K562 (cell line): ENCODE data around the gene HNRNPH1. TPM values are rescaled to one million over a fixed set of nuclear protein-coding genes. Genes with fewer than 3 reads are reported as not detected.

Experiments
- ARID1B ChIP-seq: fragments of 450-650 bp; IDR thresholded peaks from 2 replicates; pipeline ENCODE4 v1.6.1; 2016; ENCODE audit warnings: antibody characterized with exemption, mild to moderate bottlenecking, inconsistent platforms
- BDP1 ChIP-seq: IDR thresholded peaks from 3 replicates; pipeline ENCODE4 v1.6.1; 2011; ENCODE audit not compliant: insufficient read length, insufficient read depth
- BRCA1 ChIP-seq, 2 experiments: fragments of 450-650 bp in 1 of 2; sonication (generic) in 1 of 2; formaldehyde crosslinking in 1 of 2; IDR thresholded peaks; 2 replicates each; pipeline versions ENCODE4 v1.5.0 to v1.6.1; 2017 to 2020; ENCODE audit warnings: mild to moderate bottlenecking in 1 of 2, missing genetic modification reagents in 1 of 2
- HDAC3 ChIP-seq: fragments of 450-650 bp; IDR thresholded peaks from 2 replicates; pipeline ENCODE4 v1.6.1; 2018; ENCODE audit warnings: borderline replicate concordance, mild to moderate bottlenecking, moderate library complexity; ENCODE audit not compliant: partially characterized antibody
- KAT2B ChIP-seq: IDR thresholded peaks from one replicate; pipeline ENCODE4 v1.6.1; 2012; ENCODE audit warnings: low read depth, mild to moderate bottlenecking, control low read depth, inconsistent platforms, low read length, moderate library complexity
- MBD1 ChIP-seq: fragments of 250-450 bp; sonication (Bioruptor Pico); IDR thresholded peaks from 2 replicates; pipeline ENCODE4 v1.8.0; 2022; ENCODE audit warnings: inconsistent platforms
- SMAD4 ChIP-seq: fragments of 250-450 bp; sonication (Bioruptor Pico); conservative IDR thresholded peaks from 2 replicates; pipeline ENCODE4 v1.8.0; 2021; ENCODE audit warnings: inconsistent platforms, mild to moderate bottlenecking, moderate library complexity
- SP2 ChIP-seq: IDR thresholded peaks from 2 replicates; pipeline ENCODE4 v1.6.1; 2011; ENCODE audit warnings: mild to moderate bottlenecking, low read depth, low read length, moderate library complexity; ENCODE audit not compliant: poor library complexity, severe bottlenecking; ENCODE audit errors: extremely low read depth
- STAT6 ChIP-seq: sonication (generic); formaldehyde crosslinking; IDR thresholded peaks from 2 replicates; pipeline ENCODE4 v1.8.1; 2023; ENCODE audit warnings: mild to moderate bottlenecking, missing genetic modification reagents
- U2AF1 ChIP-seq: fragments of 200-400 bp; formaldehyde crosslinking; optimal IDR thresholded peaks from 2 replicates; pipeline ENCODE3; 2017; ENCODE audit warnings: mild to moderate bottlenecking, low read depth, low read length, moderate library complexity
- ZBTB40 ChIP-seq, 2 experiments: fragments of 450-650 bp in 1 of 2; sonication (generic) in 1 of 2; formaldehyde crosslinking in 1 of 2; IDR thresholded peaks; 2 replicates each; pipeline versions ENCODE4 v1.7.1 to v1.9.0; 2016 to 2022; ENCODE audit warnings: inconsistent platforms in 1 of 2, mild to moderate bottlenecking in 1 of 2, missing genetic modification reagents in 1 of 2
- ZNF217 ChIP-seq: sonication (generic); formaldehyde crosslinking; IDR thresholded peaks from 2 replicates; pipeline ENCODE4 v1.8.0; 2022; ENCODE audit warnings: mild to moderate bottlenecking, missing genetic modification reagents
- polyA plus RNA-seq, 8 experiments: library from polyadenylated mRNA; depleted of rRNA in 4 of 8; stranded (reverse) in 5 of 8; unstranded in 3 of 8; fragments of >200 nt; fragmentation: Nextera tagmentation in 2 of 8; fragmentation: Illumina TruSeq in 1 of 8; extraction: Ambion mirVana in 2 of 8; extraction: Trizol in 1 of 8; gene quantifications; 2 replicates each; pipeline versions ENCODE4 v1.2.1 to v1.2.3, GENCODE V29; 2011 to 2014; ENCODE audit warnings: inconsistent platforms in 1 of 8, missing spikeins in 1 of 8
- total RNA-seq, 7 experiments: library from RNA; depleted of rRNA in 6 of 7; stranded (reverse); fragments of >200 nt in 6 of 7; fragmentation: Illumina TruSeq in 2 of 7; extraction: Trizol in 2 of 7; gene quantifications; 2 replicates each; pipeline versions ENCODE4 v1.2.1 to v1.2.3, GENCODE V29; 2011 to 2021; ENCODE audit warnings: low replicate concordance in 1 of 7

HNRNPH1 gene
- total and polyA plus RNA-seq, 9 of the 15 experiments (the other 6 are each of a cell fraction or from before 2014, with no cell fraction given), result 103 to 656 (median 561) TPM

GRCh38 chr5:179623906-179624741 is 653 bp upstream of the HNRNPH1 start (continued):
- TF ChIP-seq ZBTB40 (IDR thresholded peaks at IDR 0.05) (0 out of 2 replicates have a peak, but pooled peaks have one; percentile 36), ZBTB40 (CRISPR knock-in tag; IDR thresholded peaks at IDR 0.05) (0 out of 2 replicates have a peak, but pooled peaks have one; percentile 16), ARID1B (0 out of 2 replicates have a peak, but pooled peaks have one; percentile 52), BDP1 (no peak), STAT6 (CRISPR knock-in tag) (peak; percentile 91; the same call in 1 of the 2 replicates), U2AF1 (no peak), KAT2B (no peak), MBD1 (CRISPR knock-in tag) (no peak), BRCA1 (IDR thresholded peaks at IDR 0.05) (no peak), BRCA1 (CRISPR knock-in tag; IDR thresholded peaks at IDR 0.05) (peak; percentile 46; the same call in 1 of the 2 replicates), SMAD4 (CRISPR knock-in tag) (peak; percentile 88), SP2 (no peak), ZNF217 (CRISPR knock-in tag) (no peak), HDAC3 (no peak)
